ENCODE results near the gene PODXL2. TPM values are rescaled to one million over a fixed set of nuclear protein-coding genes. Genes with fewer than 3 reads are reported as not detected.

The PODXL2 gene
- total RNA-seq, 1 experiment from 2014 or later = 33.6 TPM

GRCh38 chr3:127587876-127588275 is 41.1 kb upstream of the PODXL2 start:
- no peak for TF ChIP-seq PREB (CRISPR knock-in tag; IDR thresholded peaks at IDR 0.05; ENCODE audit: borderline replicate concordance)
- TF ChIP-seq FOXJ3 (CRISPR knock-in tag; IDR thresholded peaks at IDR 0.05; ENCODE audit: borderline replicate concordance) = no peak
- TF ChIP-seq GABPB1 (CRISPR knock-in tag; IDR thresholded peaks at IDR 0.05) = no peak
- TF ChIP-seq CBFB (CRISPR knock-in tag; IDR thresholded peaks at IDR 0.05; ENCODE audit: low read depth) = no peak
- no peak for TF ChIP-seq ZNF512 (CRISPR knock-in tag; IDR thresholded peaks at IDR 0.05; ENCODE audit: borderline replicate concordance)
- TF ChIP-seq ZNF317 (CRISPR knock-in tag; IDR thresholded peaks at IDR 0.05; ENCODE audit: borderline replicate concordance, low read depth) = no peak
- no peak for TF ChIP-seq CDX4 (CRISPR knock-in tag; IDR thresholded peaks at IDR 0.05; ENCODE audit: borderline replicate concordance)
- no peak for TF ChIP-seq ATF6 (CRISPR knock-in tag; IDR thresholded peaks at IDR 0.05)
- no peak for TF ChIP-seq ZNF263 (CRISPR knock-in tag; IDR thresholded peaks at IDR 0.05; ENCODE audit: low read depth)
- TF ChIP-seq NR3C1 (CRISPR knock-in tag; conservative IDR thresholded peaks at IDR 0.05; ENCODE audit: low read depth) = no peak
- no peak for TF ChIP-seq CREB1 (CRISPR knock-in tag; IDR thresholded peaks at IDR 0.05)
- no peak for TF ChIP-seq IRF2 (CRISPR knock-in tag; IDR thresholded peaks at IDR 0.05; ENCODE audit: borderline replicate concordance, low read depth)
- no peak for TF ChIP-seq HMGA2 (CRISPR knock-in tag; IDR thresholded peaks at IDR 0.05)
- no peak for TF ChIP-seq USF1 (CRISPR knock-in tag; IDR thresholded peaks at IDR 0.05)
- TF ChIP-seq E2F4 (CRISPR knock-in tag; IDR thresholded peaks at IDR 0.05; ENCODE audit: borderline replicate concordance, low read depth) = no peak
- no peak for TF ChIP-seq ZNF138 (CRISPR knock-in tag; conservative IDR thresholded peaks at IDR 0.05)
- no peak for TF ChIP-seq PRRX2 (CRISPR knock-in tag; IDR thresholded peaks at IDR 0.05)
- TF ChIP-seq CTCF (IDR thresholded peaks at IDR 0.05) = no peak
- Mint-ChIP-seq H3K4me3 (no peak overlapping the region), H3K27ac (no peak overlapping the region), H3K27me3 (ENCODE audit: low read depth) (peaks cover 5% of the 10 kb centered on the region), H3K4me1 (peaks cover 19% of the 10 kb centered on the region), H3K36me3 (0 out of 2 replicates have a peak, but pooled peaks cover 2% of the 10 kb centered on the region), H3K9me3 (no peaks in the 10 kb centered on the region)
- DNase-seq (ENCODE audit: low spot score) = no peak
- ChIA-PET POLR2A (interaction anchor here (1.1 kb wide), 1 partner anchor 10 kb away, joined by 4 read pairs; the partner anchor contains the start of gene MCM2), CTCF (interaction anchor here (7.1 kb wide), 1 partner anchor 13 kb away, joined by 72 read pairs; no protein-coding TSS in a partner anchor)
- no peak for ATAC-seq
